Mucosa of rectum (tissue), 2 donors: ENCODE measurements around the gene ADAM12.

ENCODE experiments used
- H3K27ac ChIP-seq, 2 donors: one replicate each; pipeline ENCODE4 v1.7.0; 2013; ENCODE audit warnings: inconsistent platforms in 2 of 2, low read depth in 2 of 2, low read length in 2 of 2
- H3K27me3 ChIP-seq, 2 donors: one replicate each; pipeline ENCODE4 v1.7.0; 2013; ENCODE audit warnings: low read length in 2 of 2; ENCODE audit not compliant: control insufficient read depth in 2 of 2, insufficient read depth in 2 of 2
- H3K36me3 ChIP-seq, 2 donors: one replicate each; pipeline ENCODE4 v1.7.0; 2013; ENCODE audit warnings: low read length in 2 of 2; ENCODE audit not compliant: control insufficient read depth in 2 of 2, insufficient read depth in 2 of 2
- H3K4me1 ChIP-seq, 2 donors: one replicate each; pipeline ENCODE4 v1.7.0; 2013; ENCODE audit warnings: low read length in 2 of 2, mild to moderate bottlenecking in 1 of 2; ENCODE audit not compliant: control insufficient read depth in 2 of 2, insufficient read depth in 2 of 2
- H3K4me3 ChIP-seq, 2 donors: one replicate each; pipeline ENCODE4 v1.7.0; 2013; ENCODE audit warnings: low read length in 2 of 2
- H3K9ac ChIP-seq, 2 donors: one replicate each; pipeline ENCODE4 v1.7.0; 2013; ENCODE audit warnings: low read length in 2 of 2, low read depth in 1 of 2, mild to moderate bottlenecking in 1 of 2
- H3K9me3 ChIP-seq, 2 donors: one replicate each; pipeline ENCODE4 v1.7.0; 2013; ENCODE audit warnings: low read length in 2 of 2; ENCODE audit not compliant: control insufficient read depth in 2 of 2
- donor health status: healthy.
- donor health status: Normal muscosa, but diverticular disease.

Gene ADAM12

GRCh38 chr10:126301701-126302475, 86.4 kb downstream of the ADAM12 start:
- Histone ChIP-seq H3K27me3 (no peaks in the 10 kb centered on the region), H3K4me1 (no peaks in the 10 kb centered on the region), H3K4me3 (no peak overlapping the region), H3K9ac (no peak overlapping the region), H3K27ac (no peak overlapping the region), H3K9me3 (no peaks in the 10 kb centered on the region), H3K36me3 (no peaks in the 10 kb centered on the region)

GRCh38 chr10:126294451-126294850, 93.8 kb downstream of the ADAM12 start:
- Histone ChIP-seq H3K27ac (no peak overlapping the region), H3K9ac (no peak overlapping the region)

GRCh38 chr10:126290232-126290631, 98.0 kb downstream of the ADAM12 start:
- H3K9me3 ChIP-seq: no peaks in the 10 kb centered on the region
- H3K27ac ChIP-seq: no peak overlapping the region
- H3K36me3 ChIP-seq: no peaks in the 10 kb centered on the region
- no peak overlapping the region for H3K4me3 ChIP-seq
- peaks cover 0 to 3% of the 10 kb centered on the region in 2 donors for H3K27me3 ChIP-seq
- no peak overlapping the region for H3K9ac ChIP-seq
- no peaks in the 10 kb centered on the region for H3K4me1 ChIP-seq

More at GRCh38 chr10:126294451-126294850, 93.8 kb downstream of the ADAM12 start:
- Histone ChIP-seq H3K36me3 (no peaks in the 10 kb centered on the region), H3K4me1 (no peaks in the 10 kb centered on the region), H3K4me3 (no peak overlapping the region), H3K27me3 (no peaks in the 10 kb centered on the region), H3K9me3 (no peaks in the 10 kb centered on the region)

- no peak overlapping the region for H3K9ac ChIP-seq
- no peak overlapping the region for H3K4me3 ChIP-seq
- peaks cover 0 to 3% of the 10 kb centered on the region in 2 donors for H3K27me3 ChIP-seq
- no peaks in the 10 kb centered on the region for H3K36me3 ChIP-seq
- H3K9me3 ChIP-seq: no peaks in the 10 kb centered on the region
- no peak overlapping the region for H3K27ac ChIP-seq
- H3K4me1 ChIP-seq: no peaks in the 10 kb centered on the region
These were observed 99.5 kb downstream of the ADAM12 start for GRCh38 chr10:126288547-126289493.

- no peak overlapping the region for H3K4me3 ChIP-seq
- no peaks in the 10 kb centered on the region for H3K36me3 ChIP-seq
- H3K27me3 ChIP-seq: peaks cover 0 to 3% of the 10 kb centered on the region in 2 donors
These were observed 102.0 kb downstream of the ADAM12 start for GRCh38 chr10:126286256-126286780.

GRCh38 chr10:126283307-126283706, 105.0 kb downstream of the ADAM12 start:
- H3K36me3 ChIP-seq: no peaks in the 10 kb centered on the region
- H3K9me3 ChIP-seq: no peaks in the 10 kb centered on the region
- H3K27ac ChIP-seq: no peak overlapping the region
- H3K4me1 ChIP-seq: no peaks in the 10 kb centered on the region
- H3K4me3 ChIP-seq: no peak overlapping the region
- H3K27me3 ChIP-seq: peaks cover 0 to 3% of the 10 kb centered on the region in 2 donors
- no peak overlapping the region for H3K9ac ChIP-seq

More at GRCh38 chr10:126286256-126286780, 102.0 kb downstream of the ADAM12 start:
- Histone ChIP-seq H3K4me1 (no peaks in the 10 kb centered on the region), H3K27ac (no peak overlapping the region), H3K9ac (no peak overlapping the region), H3K9me3 (no peaks in the 10 kb centered on the region)

GRCh38 chr10:126278851-126279250, 109.4 kb downstream of the ADAM12 start:
- Histone ChIP-seq H3K27ac (no peak overlapping the region), H3K4me3 (no peak overlapping the region), H3K9me3 (no peaks in the 10 kb centered on the region), H3K9ac (no peak overlapping the region), H3K36me3 (no peaks in the 10 kb centered on the region), H3K4me1 (no peaks in the 10 kb centered on the region), H3K27me3 (no peaks in the 10 kb centered on the region)

- H3K4me3 ChIP-seq: no peak overlapping the region
- H3K9me3 ChIP-seq: no peaks in the 10 kb centered on the region
- H3K4me1 ChIP-seq: no peaks in the 10 kb centered on the region
- H3K36me3 ChIP-seq: no peaks in the 10 kb centered on the region
- no peaks in the 10 kb centered on the region for H3K27me3 ChIP-seq
- no peak overlapping the region for H3K9ac ChIP-seq
- H3K27ac ChIP-seq: no peak overlapping the region
These were observed 111.1 kb downstream of the ADAM12 start for GRCh38 chr10:126277181-126277580.

GRCh38 chr10:126272526-126272925, 115.8 kb downstream of the ADAM12 start:
- Histone ChIP-seq H3K27me3 (no peaks in the 10 kb centered on the region), H3K36me3 (no peaks in the 10 kb centered on the region), H3K27ac (no peak overlapping the region), H3K9ac (no peak overlapping the region), H3K9me3 (no peaks in the 10 kb centered on the region), H3K4me3 (no peak overlapping the region), H3K4me1 (no peaks in the 10 kb centered on the region)

- Histone ChIP-seq H3K9ac (no peak overlapping the region), H3K36me3 (no peaks in the 10 kb centered on the region), H3K4me1 (no peaks in the 10 kb centered on the region)
These were observed 118.2 kb downstream of the ADAM12 start for GRCh38 chr10:126270111-126270510.

More at GRCh38 chr10:126270111-126270510, 118.2 kb downstream of the ADAM12 start:
- Histone ChIP-seq H3K27me3 (no peaks in the 10 kb centered on the region), H3K27ac (no peak overlapping the region), H3K4me3 (no peak overlapping the region), H3K9me3 (no peaks in the 10 kb centered on the region)
